Measurements from ENCODE around the gene GRN. TPM values are rescaled to one million over a fixed set of nuclear protein-coding genes. Genes with fewer than 3 reads are reported as not detected.
A peak's percentile ranks its signal among the peaks of the same experiment; 100 is the strongest.
"Not testable (repeated sequence)": the region's sequence is repeated elsewhere in the genome, so short reads cannot be mapped to it uniquely, and the experiment has no call there.

Gene GRN
- total RNA-seq, 1 experiment from 2014 or later: 127 TPM

DNA sequence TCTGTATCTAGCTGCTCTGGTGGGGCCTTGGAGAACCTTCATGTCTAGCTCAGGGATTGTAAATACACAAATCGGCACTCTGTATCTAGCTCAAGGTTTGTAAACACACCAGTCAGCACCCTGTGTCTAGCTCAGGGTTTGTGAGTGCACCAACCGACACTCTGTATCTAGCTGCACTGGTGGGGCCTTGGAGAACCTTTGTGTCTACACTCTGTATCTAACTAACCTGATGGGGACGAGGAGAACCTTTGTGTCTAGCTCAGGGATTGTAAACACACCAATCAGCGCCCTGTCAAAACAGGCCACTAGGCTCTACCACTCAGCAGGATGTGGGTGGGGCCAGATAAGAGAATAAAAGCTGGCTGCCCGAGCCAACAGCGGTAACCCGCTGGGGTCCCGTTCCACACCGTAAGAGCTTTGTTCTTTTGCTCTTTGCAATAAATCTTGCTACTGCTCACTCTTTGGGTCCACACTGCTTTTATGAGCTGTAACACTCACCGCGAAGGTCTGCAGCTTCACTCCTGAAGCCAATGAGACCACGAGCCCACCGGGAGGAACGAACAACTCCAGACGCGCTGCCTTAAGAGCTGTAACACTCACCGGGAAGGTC lies 24.4 kb downstream of the GRN start:
- H2BK120ac ChIP-seq (ENCODE audit: low read depth, low read length, poor library complexity, severe bottlenecking): not testable (repeated sequence)
- H3K4me1 Mint-ChIP-seq: peaks cover 12 to 21% of the 10 kb centered on the region in 2 experiments

More for the DNA sequence above, 24.4 kb downstream of the GRN start:
- not testable (repeated sequence) for H4K91ac ChIP-seq (ENCODE audit: insufficient read length, low read depth, low read length); H2AK5ac ChIP-seq (ENCODE audit: insufficient read length, low read length); H3K4me1 ChIP-seq (ENCODE audit: insufficient read depth, low read length); H4K8ac ChIP-seq (replicated peaks; ENCODE audit: insufficient read length, low read depth, low read length); H3K27me3 ChIP-seq (ENCODE audit: insufficient read depth, low read length); H3K14ac ChIP-seq (ENCODE audit: insufficient read depth, low read length); H3K56ac ChIP-seq (ENCODE audit: insufficient read length, low read depth, low read length); H2BK5ac ChIP-seq (ENCODE audit: insufficient read length, low read length); H2BK12ac ChIP-seq (ENCODE audit: insufficient read length, low read depth, low read length); H3K4me2 ChIP-seq (ENCODE audit: insufficient read depth, insufficient read length, low read length); H3K36me3 Mint-ChIP-seq (ENCODE audit: insufficient read depth in 1 of 3, low read depth in 3 of 3); H3K9ac ChIP-seq (ENCODE audit: extremely low read depth, insufficient read length, low read length); DNase-seq; H3K4me3 Mint-ChIP-seq; H3K79me2 ChIP-seq (ENCODE audit: insufficient read depth, low read length); H3K79me1 ChIP-seq (ENCODE audit: insufficient read depth, low read depth, low read length, poor library complexity, severe bottlenecking); H3K9me3 ChIP-seq (ENCODE audit: control insufficient read depth, low read depth, low read length); H3T11ph ChIP-seq (ENCODE audit: low read length); H3K18ac ChIP-seq (ENCODE audit: insufficient read length, low read depth, low read length); H3K27ac ChIP-seq (ENCODE audit: insufficient read length, low read depth, low read length); H2BK20ac ChIP-seq (ENCODE audit: low read depth, low read length, poor library complexity, severe bottlenecking); H3K4ac ChIP-seq (ENCODE audit: low read depth, low read length); H4K5ac ChIP-seq (ENCODE audit: insufficient read length, low read depth, low read length); H3K23me2 ChIP-seq (ENCODE audit: insufficient read length, low read depth, low read length, poor library complexity, severe bottlenecking); H3K23ac ChIP-seq (ENCODE audit: insufficient read length, low read depth, low read length); H2BK15ac ChIP-seq (ENCODE audit: low read depth, low read length); H4K20me1 ChIP-seq (ENCODE audit: control insufficient read depth, insufficient read depth, insufficient read length); H3K9me3 Mint-ChIP-seq; H2AFZ ChIP-seq (ENCODE audit: low read length)
- H3K27me3 Mint-ChIP-seq (ENCODE audit: low read depth): peaks cover 30% of the 10 kb centered on the region
- peak overlapping the region in 2 of 3 experiments; percentile 45 to 48; a peak in 2 of 7 replicates for H3K27ac Mint-ChIP-seq
- WGBS (ENCODE audit: extremely low coverage, insufficient read length, low lambda C conversion rate): no CpG with 5 or more reads among the region's 17 CpGs

All from H9 (cell line).